Stimulated activated CD4-positive, alpha-beta T cell treated with anti-CD3 and anti-CD28 coated beads, Interleukin-15, amount 100 ng/mL, for 1 hour (primary cell): Measurements from ENCODE around the gene MST1.

ENCODE experiments used
- DNase-seq, 2 donors: peaks; one replicate each; pipeline ENCODE4 v3.0.0-alpha.2; 2020; ENCODE audit warnings: low read depth in 1 of 2, low spot score in 1 of 2

The MST1 gene

DNA sequence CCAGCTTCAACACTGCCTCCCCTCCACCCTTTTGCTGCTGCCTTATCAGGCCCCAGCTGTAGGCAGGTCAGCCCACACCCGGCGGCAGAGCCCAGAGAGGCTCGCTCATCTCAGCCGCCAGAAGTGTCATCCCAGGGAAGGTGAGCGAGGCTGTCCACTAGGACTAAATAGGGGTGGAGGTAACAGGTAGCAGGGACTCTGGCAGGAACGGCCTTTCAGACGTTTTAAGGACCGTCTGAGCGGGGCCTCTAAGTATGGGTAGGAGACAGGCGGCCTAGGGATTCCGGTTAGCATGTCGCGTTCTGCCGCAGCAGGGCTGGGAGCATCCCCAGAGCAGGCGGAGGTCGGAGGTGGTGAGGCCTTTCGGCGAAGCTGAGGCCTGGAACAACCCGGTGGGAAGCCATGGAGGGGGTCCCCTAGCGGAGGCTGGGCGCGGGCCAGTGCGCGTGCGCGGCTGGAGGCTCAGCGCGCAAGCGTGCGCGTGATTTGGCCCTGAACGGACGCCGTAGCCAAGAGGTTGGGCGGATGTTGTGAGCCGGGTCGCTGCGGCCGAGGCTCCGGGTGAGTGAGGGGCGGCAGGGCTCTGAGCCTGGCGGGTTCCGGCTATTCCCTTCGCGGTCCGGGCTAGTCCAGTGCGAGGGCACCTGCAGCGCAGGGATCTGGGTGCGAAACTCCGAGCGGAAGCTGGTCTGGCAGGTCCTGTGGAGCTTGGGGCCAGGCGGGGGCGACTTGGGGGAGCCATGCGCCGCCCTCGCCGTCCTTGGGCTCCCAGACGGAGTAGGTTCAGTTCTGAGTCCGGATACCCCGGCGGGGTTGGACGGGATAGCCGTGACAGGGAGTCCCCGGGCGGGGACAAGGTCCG, at the start of gene MST1, which contains the start of gene RNF123:
TSS of gene MST1 (minus strand) at position 429 of the 862 bp plus-strand sequence. CDS start 783 bp downstream, outside the sequence.
TSS of gene RNF123 (plus strand) at position 512 of the 862 bp plus-strand sequence. CDS start 1,609 bp downstream, outside the sequence.
- peak; percentile 87 to 90 for DNase-seq

DNA sequence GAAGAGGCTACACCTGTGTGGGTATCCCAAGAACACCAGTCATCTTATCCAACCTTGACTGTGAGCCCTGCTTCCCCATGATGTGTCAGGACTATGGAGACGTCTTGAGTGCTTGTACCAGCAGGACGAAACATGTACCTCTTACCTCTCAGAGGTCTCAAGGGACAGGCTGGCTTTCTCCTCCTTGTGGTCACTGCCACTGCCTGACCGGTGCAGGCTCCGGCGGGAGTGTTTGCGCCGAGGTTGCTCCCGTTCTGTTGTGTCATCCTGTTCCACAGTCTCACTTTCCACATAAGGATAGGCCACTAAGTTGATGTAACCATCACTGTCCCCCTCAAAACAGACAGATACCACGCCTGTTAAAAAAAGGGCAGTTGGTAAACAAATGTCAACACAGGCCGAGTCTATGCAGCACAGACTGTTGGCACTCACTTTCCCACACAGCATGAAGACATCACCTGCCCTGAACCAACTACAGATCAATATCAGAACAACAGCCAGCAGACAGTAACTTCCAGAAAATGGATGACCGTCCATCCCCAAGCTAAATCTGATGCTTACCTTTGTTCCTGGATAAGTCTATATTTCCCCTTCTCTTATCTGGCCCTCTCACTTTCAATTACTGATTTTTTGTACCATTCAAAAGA, 48.9 kb upstream of the MST1 start:
- DNase-seq: no peak

DNA sequence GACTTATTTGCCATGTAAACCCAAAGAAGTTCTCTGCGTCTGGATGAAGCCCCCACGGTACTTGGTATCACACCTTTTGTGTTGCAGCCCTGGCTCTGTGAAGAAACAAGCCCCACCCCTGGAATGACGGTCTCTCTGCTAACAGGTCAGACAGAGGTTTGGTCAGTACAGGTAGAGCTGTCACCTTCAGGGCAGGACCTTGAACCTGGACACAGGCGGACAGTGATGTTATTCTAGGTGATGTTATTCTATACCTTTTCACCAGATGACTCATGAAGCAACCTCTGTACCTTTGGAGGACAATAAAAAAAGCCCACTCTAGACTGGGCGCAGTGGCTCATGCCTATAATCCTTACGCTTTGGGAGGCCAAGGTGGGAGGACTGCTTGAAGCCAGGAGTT, 45.5 kb upstream of the MST1 start:
- DNase-seq: no peak

DNA sequence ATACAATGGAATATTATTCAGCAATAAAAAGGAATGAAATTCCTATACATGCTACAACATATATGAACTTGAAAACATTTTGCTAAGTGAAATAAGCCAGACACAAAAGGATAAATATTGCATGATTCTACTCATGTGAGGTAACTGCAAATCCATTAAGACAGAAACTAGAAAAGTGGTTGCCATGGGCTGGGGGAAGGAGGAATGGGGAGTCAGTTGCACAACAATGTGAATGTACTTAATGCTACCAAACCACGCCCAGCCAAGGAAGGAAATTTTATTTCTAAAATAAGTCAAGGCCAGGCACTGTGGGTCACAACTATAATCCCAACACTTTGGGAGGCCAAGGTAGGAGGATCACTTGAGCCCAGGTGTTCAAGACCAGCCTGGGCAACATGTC, 44.3 kb upstream of the MST1 start:
- no peak for DNase-seq

DNA sequence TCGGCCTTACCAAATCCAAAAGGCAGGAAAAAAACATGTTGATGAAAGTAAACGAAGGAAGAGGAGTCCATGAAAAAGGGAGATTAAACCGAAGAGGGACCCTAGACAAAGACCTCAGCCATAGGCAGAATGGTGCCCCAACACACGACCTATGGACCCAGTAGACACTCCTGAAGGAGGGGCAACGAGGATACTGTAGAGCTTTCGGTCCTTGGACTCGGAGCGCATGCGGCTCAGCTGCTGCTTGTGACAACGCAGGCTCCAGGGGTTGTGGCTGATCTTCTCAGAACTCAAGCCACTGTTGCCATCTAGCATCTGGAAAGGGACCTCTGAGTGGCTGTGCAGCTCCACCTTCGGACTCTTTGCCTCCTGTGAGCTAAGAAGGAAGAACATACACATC, 43.3 kb upstream of the MST1 start:
- no peak for DNase-seq

DNA sequence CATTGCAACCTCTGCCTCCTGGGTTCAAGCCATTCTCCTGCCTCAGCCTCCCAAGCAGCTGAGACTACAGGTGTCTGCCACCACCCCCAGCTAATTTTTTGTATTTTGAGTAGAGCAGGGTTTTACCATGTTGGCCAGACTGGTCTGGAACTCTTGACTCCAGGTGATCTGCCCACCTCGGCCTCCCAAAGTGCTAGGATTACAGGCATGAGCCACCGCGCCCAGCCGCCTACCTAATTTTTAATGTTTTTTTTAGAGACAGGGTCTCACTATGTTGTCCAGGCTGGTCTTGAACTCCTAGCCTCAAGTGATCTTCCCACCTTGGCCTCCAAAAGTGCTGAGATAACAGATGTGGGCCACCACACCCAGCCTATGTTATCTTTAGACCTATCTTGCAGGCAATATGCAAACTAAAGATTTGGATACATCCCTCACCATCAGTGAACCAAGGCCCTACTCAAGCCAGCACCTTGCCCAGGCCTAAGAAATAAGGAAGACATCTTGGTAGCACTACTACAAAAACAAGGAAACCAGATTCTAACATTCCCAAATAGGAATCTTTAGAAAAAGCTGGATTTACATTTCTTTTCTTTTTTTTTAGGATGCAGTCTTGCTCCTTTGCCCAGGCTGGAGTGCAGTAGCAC, 40.8 kb upstream of the MST1 start:
- DNase-seq: no peak

DNA sequence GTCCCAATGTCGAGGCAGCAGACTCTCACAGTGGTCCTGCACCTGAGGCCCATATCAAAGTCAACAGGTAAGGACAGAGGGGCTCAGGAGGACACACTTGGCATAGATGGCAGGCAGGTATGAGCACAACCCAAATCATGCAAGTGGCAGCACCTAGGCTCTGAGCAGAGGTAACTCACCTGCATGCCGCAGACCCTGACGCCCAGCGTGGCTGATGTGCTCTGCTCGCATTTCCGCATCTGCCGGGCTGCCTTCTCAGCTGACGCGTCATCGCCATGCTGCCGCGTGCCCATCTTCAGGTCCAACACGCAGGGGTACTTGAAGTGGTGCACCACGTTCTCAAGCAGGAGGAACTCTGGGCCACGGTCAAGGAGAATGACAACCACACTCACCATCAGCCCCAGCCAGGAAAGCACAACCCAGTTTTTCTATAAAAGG, 38.7 kb upstream of the MST1 start:
- DNase-seq: no peak

DNA sequence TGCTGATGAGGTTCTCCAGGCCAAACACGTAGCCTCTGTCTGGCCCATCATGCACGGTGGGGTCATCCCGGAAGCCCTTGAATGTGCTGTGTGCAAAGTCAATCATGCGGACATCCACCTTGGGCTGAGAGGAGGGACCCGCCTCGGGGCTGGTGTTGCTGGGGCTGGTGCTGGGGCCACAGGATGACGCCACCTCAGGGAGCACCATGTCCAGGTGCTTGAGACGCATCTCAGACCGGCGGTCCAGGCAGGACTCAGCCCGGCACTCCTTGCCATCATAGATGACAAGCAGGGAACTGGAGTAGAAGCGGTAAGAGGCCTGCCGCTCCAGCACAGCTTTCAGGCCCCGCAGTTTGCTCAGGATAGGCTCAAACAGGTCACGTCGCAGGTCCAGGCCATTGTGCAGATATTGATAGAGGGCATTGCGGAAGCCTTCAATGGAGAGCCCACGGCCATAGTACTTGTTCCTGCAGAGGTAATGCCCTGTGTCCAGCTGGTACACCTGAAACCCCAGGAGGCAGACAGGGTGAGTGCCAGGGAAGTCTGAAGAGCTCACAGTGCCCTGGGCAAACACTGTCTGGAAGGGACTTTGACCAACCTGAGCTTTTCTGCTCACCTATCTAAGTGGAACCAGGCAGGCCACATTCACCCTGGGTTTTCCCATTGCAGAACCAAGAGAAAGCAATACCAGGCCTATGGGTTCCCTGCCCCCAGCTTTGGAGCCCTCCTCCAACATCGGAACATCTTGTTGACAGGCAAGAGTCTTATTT, 38.1 kb upstream of the MST1 start:
- no peak for DNase-seq

- DNase-seq: no peak
Measured at GRCh38 chr3:49725906-49726681, 36.8 kb upstream of the MST1 start.

DNA sequence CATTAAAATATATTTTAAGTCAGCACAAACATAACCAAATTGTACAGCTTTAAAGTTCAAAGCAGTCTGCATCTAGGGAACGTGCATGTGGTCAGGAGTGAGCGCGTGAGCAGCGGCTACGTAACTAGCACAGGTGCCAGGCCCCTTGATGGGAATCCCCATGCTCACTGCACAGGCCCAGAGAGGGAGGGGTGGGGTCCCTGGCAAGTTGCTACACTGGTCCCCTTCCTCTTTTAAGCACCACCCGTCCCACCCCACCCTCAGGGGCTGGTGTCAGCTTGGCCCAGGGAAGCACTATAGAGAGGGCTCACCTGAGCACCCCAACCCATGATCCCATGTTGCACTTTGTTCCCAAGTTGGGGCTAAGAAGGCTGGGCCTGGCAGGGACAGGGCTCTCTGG, 35.3 kb upstream of the MST1 start:
- DNase-seq: no peak

DNA sequence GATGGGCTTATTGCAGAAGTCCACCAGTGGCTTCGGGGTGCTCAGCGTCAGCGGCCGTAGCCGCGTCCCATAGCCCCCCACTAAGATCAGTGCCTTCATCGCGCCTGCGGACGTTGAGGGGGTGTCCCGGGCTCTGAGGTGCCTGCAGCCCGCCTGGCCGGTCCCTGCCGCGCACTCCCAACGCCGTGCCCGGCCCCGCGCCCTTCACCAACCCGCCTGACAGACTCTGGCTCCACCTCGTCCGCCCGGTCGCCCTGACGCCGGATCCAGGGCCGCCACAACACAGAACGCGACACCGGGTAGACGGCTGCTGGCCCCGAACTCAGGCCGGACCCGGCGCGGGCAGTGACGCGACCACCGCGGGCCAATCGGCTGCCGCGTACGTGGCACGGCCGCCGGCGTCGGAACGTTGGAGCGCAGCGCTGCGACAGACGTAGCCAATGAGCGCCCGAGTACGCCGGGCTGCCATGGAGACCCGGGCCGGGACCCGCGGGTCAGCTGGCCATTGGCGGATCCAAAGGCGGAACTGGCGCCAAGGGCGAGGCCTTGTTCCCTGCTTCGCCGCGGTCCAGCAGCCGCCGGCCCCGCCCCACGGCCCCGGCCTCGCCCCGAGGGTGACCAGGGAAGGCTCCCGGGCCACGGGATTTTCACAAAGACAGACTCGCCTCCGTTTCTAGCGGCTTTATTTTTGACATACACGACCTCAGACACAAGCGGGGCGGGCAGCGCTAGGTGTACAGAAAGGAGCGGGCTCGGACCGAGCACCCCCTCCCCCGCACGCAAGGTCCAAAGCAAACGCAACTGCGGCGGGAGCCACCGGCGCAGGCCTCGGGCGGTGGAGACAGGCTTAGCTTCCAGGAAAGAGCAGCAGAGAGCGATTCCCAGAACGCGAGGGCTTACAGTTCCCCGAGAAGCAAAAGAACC, 34.6 kb upstream of the MST1 start, which contains the start of gene GMPPB:
TSS of gene GMPPB (minus strand) at position 324 of the 924 bp plus-strand sequence. CDS start at position 99, 225 bp downstream.
- peak; percentile 79 to 88 for DNase-seq

GRCh38 chr3:49723296-49723627, 34.0 kb upstream of the MST1 start:
- peak; percentile 26 to 34 for DNase-seq

- DNase-seq: no peak
Measured at GRCh38 chr3:49722896-49723295, 33.6 kb upstream of the MST1 start.

DNA sequence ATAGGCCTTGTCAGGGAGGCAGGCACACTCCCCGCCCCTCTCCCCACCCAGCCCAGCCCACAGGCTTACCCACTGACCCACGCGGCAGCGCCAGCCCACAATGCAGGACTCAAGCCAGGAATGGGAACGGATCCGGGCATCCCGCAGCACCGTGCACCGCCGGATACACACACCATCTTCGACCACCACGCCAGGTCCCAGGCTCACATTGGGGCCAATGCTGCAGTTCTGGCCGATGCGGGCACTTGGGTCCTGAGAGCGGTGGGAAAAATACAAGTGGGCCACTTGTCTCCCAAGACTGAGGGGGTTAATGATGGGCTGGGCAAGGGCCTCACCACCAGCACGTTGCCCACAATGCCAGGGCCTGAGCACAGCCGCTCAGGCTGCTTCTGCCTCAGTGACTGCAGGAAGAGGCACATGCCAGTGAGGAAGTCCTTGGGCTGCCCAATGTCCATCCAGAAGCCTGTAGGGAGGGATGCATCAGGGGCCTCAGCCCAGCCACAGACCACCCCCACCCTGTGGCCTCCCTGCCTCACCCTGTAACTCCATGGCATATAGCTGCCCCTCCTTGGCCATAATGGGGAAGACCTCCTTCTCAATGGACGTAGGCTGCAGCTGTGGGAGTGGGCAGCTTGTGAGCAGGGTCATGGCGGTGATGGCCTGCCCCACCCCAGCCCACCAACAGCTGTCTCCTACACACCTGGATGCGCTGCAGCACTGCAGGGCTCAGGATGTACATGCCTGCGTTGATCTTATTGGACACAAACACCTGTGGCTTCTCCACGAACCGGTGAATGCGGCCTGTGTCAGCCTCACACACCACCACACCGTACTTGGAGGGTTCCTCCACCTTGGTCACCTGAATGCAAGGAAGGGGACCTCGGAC, 32.9 kb upstream of the MST1 start:
- DNase-seq: no peak

DNA sequence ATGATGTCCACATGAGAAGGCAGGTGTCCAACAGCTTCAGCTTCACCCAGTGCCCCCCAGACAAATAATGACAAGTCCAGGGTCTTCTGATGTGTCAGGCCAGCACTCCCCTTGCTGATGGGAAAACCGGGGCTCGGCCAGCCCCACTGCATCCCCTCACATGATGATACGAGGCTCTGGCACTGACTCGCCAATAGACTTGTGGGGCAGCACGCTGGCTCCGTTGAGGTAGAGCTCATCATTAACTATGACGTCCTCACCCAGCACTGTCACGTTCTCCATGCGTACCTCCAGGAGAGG, 32.3 kb upstream of the MST1 start:
- DNase-seq: no peak

DNA sequence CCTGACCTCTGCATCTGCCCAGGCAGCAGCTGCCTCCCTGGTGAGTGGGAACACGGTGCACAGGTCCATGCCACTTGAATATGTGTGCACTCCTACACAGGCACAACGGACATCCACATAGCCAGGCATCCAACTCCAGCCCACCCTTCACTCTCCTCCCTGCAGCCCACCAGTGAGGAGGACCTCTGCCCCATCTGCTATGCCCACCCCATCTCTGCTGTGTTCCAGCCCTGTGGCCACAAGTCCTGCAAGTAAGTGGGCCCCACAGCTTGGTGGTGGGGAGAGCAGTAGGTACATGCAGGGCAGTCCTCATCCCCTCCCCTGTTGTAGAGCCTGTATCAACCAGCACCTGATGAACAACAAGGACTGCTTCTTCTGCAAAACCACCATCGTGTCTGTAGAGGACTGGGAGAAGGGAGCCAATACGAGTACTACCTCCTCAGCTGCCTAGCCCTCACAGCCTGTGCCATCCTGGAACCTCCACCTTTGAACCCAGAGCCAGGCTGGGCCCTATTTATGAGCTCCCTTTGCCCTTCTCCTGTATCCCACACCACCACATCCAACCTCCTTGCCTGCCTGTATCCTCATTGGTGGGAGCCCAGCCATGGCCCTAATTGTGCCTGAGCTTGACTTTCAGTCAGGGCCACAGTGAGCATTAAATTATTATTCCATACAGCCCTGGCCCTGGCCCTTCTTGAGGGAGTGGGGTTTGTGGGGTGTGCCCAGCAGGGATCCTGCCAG, 31.8 kb upstream of the MST1 start:
- DNase-seq: no peak

- peak; percentile 72 to 82 for DNase-seq
Measured at GRCh38 chr3:49719214-49719884, 30.1 kb upstream of the MST1 start, which contains the start of gene AMIGO3. TSS of gene AMIGO3 (minus strand) at chr3:49719684. CDS start at chr3:49719465, 219 bp downstream.
